Loucy (cell line): Measurements from ENCODE around the gene KLHL17.

Experiments
- H2AFZ ChIP-seq: fragments of 200-600 bp; sonication (generic); 2 replicates; pipeline ENCODE4 v1.6.0; 2016; ENCODE audit warnings: antibody characterized with exemption, mild to moderate bottlenecking, low read length, moderate library complexity
- H3F3A ChIP-seq: fragments of 200-600 bp; 2 replicates; pipeline ENCODE4 v1.6.0; 2016; ENCODE audit warnings: antibody characterized with exemption, low read depth, mild to moderate bottlenecking
- H3K27me3 ChIP-seq: fragments of 200-600 bp; sonication (generic); 2 replicates; pipeline ENCODE4 v1.6.1; 2014; ENCODE audit warnings: low read length, mild to moderate bottlenecking; ENCODE audit not compliant: insufficient read depth, poor library complexity, severe bottlenecking
- H3K36me3 ChIP-seq: fragments of 200-600 bp; sonication (generic); 2 replicates; pipeline ENCODE4 v1.6.1; 2016; ENCODE audit warnings: low read length; ENCODE audit not compliant: insufficient read depth
- H3K4me1 ChIP-seq: fragments of 200-600 bp; sonication (generic); 2 replicates; pipeline ENCODE4 v1.5.1; 2014; ENCODE audit warnings: low read length, mild to moderate bottlenecking; ENCODE audit not compliant: insufficient read depth, poor library complexity, severe bottlenecking
- H3K4me2 ChIP-seq: fragments of 200-600 bp; sonication (generic); 2 replicates; pipeline ENCODE4 v1.6.0; 2014; ENCODE audit warnings: antibody characterized with exemption, low read length, low read depth, mild to moderate bottlenecking; ENCODE audit not compliant: poor library complexity, severe bottlenecking
- H3K4me3 ChIP-seq: fragments of 200-600 bp; sonication (generic); 2 replicates; pipeline ENCODE4 v1.5.1; 2014; ENCODE audit warnings: low read length, mild to moderate bottlenecking, mixed read lengths; ENCODE audit not compliant: poor library complexity, severe bottlenecking
- H3K79me2 ChIP-seq: fragments of 200-600 bp; sonication (generic); 2 replicates; pipeline ENCODE4 v1.6.1; 2014; ENCODE audit warnings: low read length; ENCODE audit not compliant: insufficient read depth
- H3K9ac ChIP-seq: fragments of 200-600 bp; sonication (generic); 2 replicates; pipeline ENCODE4 v1.6.0; 2014; ENCODE audit warnings: mild to moderate bottlenecking, low read depth, low read length, moderate library complexity; ENCODE audit not compliant: poor library complexity, severe bottlenecking
- H3K9me2 ChIP-seq: fragments of 200-600 bp; sonication (generic); replicated peaks from 2 replicates; pipeline ENCODE4 v1.6.1; 2016; ENCODE audit warnings: low read depth, low read length, mixed read lengths
- H3K9me3 ChIP-seq: fragments of 200-600 bp; sonication (generic); 2 replicates; pipeline ENCODE4 v1.6.1; 2014; ENCODE audit warnings: mild to moderate bottlenecking, antibody characterized with exemption, low read length, low read depth; ENCODE audit not compliant: insufficient read depth
- H4K20me1 ChIP-seq: fragments of 200-600 bp; sonication (generic); 2 replicates; pipeline ENCODE4 v1.6.0; 2014; ENCODE audit warnings: antibody characterized with exemption, low read length, mild to moderate bottlenecking; ENCODE audit not compliant: insufficient read depth, poor library complexity, severe bottlenecking
- CTCF ChIP-seq: fragments of 200-600 bp; sonication (generic); conservative IDR thresholded peaks from 2 replicates; pipeline ENCODE4 v1.5.1; 2014; ENCODE audit warnings: mild to moderate bottlenecking, antibody characterized with exemption, low read length
- EZH2phosphoT487 ChIP-seq: fragments of 200-600 bp; IDR thresholded peaks from 2 replicates; pipeline ENCODE4 v1.6.1; 2018; ENCODE audit warnings: antibody characterized with exemption, mild to moderate bottlenecking, moderate library complexity, borderline replicate concordance

Gene KLHL17

GRCh38 chr1:995665-996633 is 35.6 kb downstream of the KLHL17 start:
- H3K4me2 ChIP-seq = peak overlapping the region; percentile 9
- peaks cover 2% of the 10 kb centered on the region; the same call in 1 of the 2 replicates for H3K79me2 ChIP-seq
- no peak overlapping the region for H2AFZ ChIP-seq
- H3K4me1 ChIP-seq = peaks cover 20% of the 10 kb centered on the region
- H3K9me3 ChIP-seq = no peaks in the 10 kb centered on the region
- no peaks in the 10 kb centered on the region for H3K9me2 ChIP-seq
- no peak overlapping the region for H3K4me3 ChIP-seq
- no peaks in the 10 kb centered on the region for H3F3A ChIP-seq
- H3K36me3 ChIP-seq = no peaks in the 10 kb centered on the region
- no peaks in the 10 kb centered on the region for H3K27me3 ChIP-seq
- no peak overlapping the region for H3K9ac ChIP-seq
- no peak for TF ChIP-seq CTCF
- no peak for TF ChIP-seq EZH2phosphoT487
- peaks cover 17% of the 10 kb centered on the region for H4K20me1 ChIP-seq

GRCh38 chr1:996851-997712 is 36.7 kb downstream of the KLHL17 start:
- Histone ChIP-seq H3K79me2 (peaks cover 8% of the 10 kb centered on the region; the same call in 1 of the 2 replicates), H3K4me3 (no peak overlapping the region), H3K27me3 (no peaks in the 10 kb centered on the region), H2AFZ (no peak overlapping the region), H3K4me1 (peaks cover 27% of the 10 kb centered on the region), H3K9me2 (no peaks in the 10 kb centered on the region), H4K20me1 (peaks cover 17% of the 10 kb centered on the region), H3K9ac (no peak overlapping the region), H3K9me3 (no peaks in the 10 kb centered on the region), H3K4me2 (peak overlapping the region; percentile 98), H3K36me3 (no peaks in the 10 kb centered on the region), H3F3A (no peaks in the 10 kb centered on the region)
- TF ChIP-seq CTCF (no peak), EZH2phosphoT487 (no peak)

GRCh38 chr1:997713-997992 is 37.3 kb downstream of the KLHL17 start:
- Histone ChIP-seq H4K20me1 (peaks cover 17% of the 10 kb centered on the region), H3K9me3 (no peaks in the 10 kb centered on the region), H3F3A (no peaks in the 10 kb centered on the region), H3K27me3 (no peaks in the 10 kb centered on the region), H3K4me2 (peak overlapping the region; percentile 98), H3K4me1 (peaks cover 28% of the 10 kb centered on the region), H3K9me2 (no peaks in the 10 kb centered on the region), H2AFZ (no peak overlapping the region), H3K9ac (no peak overlapping the region), H3K36me3 (no peaks in the 10 kb centered on the region), H3K79me2 (peaks cover 8% of the 10 kb centered on the region; the same call in 1 of the 2 replicates), H3K4me3 (no peak overlapping the region)
- no peak for TF ChIP-seq CTCF
- TF ChIP-seq EZH2phosphoT487 = no peak
